Measurements from ENCODE around the gene PLET1.

GRCh38 chr11:112211536-112211935 is 49.1 kb downstream of the PLET1 start:
- TF ChIP-seq CTCF (IDR thresholded peaks at IDR 0.05) (no peak), POLR2AphosphoS5 (IDR thresholded peaks at IDR 0.05) (no peak), POLR2A (IDR thresholded peaks at IDR 0.05) (no peak), EP300 (IDR thresholded peaks at IDR 0.05) (no peak)

Data from suprapubic skin (tissue), 4 donors.